Stimulated activated naive CD4-positive, alpha-beta T cell (primary cell): Measurements from ENCODE around the gene KIF3A.

Experiments used
- DNase-seq, 6 experiments: peaks; one replicate each; lab custom pipeline; 2025; lab: John Stamatoyannopoulos, UW

The KIF3A gene

GRCh38 chr5:132677682-132678400 is 59.5 kb downstream of the KIF3A start:
- DNase-seq = no peak

- DNase-seq = no peak
Measured at GRCh38 chr5:132677191-132677590, 60.2 kb downstream of the KIF3A start.

- no peak for DNase-seq
Measured at GRCh38 chr5:132675936-132676689, 61.2 kb downstream of the KIF3A start.

GRCh38 chr5:132674671-132675506 is 62.5 kb downstream of the KIF3A start:
- no peak for DNase-seq

- no peak for DNase-seq
Measured at GRCh38 chr5:132673939-132674630, 63.3 kb downstream of the KIF3A start, which contains the start of gene IL4. Gene IL4 (plus strand): TSS chr5:132673989. CDS start chr5:132674051, 62 bp downstream.

- no peak for DNase-seq
Measured at GRCh38 chr5:132673488-132673887, 63.9 kb downstream of the KIF3A start.

GRCh38 chr5:132671000-132671399 is 66.3 kb downstream of the KIF3A start:
- no peak for DNase-seq

- no peak for DNase-seq
Measured at GRCh38 chr5:132669966-132670882, 67.1 kb downstream of the KIF3A start.

- DNase-seq = no peak
Measured at GRCh38 chr5:132669455-132669820, 67.9 kb downstream of the KIF3A start.

- no peak for DNase-seq
Measured at GRCh38 chr5:132668706-132669454, 68.5 kb downstream of the KIF3A start.

GRCh38 chr5:132667761-132668705 is 69.3 kb downstream of the KIF3A start:
- no peak for DNase-seq

- DNase-seq = no peak
Measured at GRCh38 chr5:132667309-132667708, 70.0 kb downstream of the KIF3A start.

- no peak for DNase-seq
Measured at GRCh38 chr5:132666310-132667123, 70.8 kb downstream of the KIF3A start.

- no peak for DNase-seq
Measured at GRCh38 chr5:132665574-132666080, 71.7 kb downstream of the KIF3A start.

GRCh38 chr5:132664696-132665209 is 72.6 kb downstream of the KIF3A start:
- DNase-seq = no peak

- DNase-seq = no peak
Measured at GRCh38 chr5:132663771-132664695, 73.3 kb downstream of the KIF3A start.
